Effector memory CD4-positive, alpha-beta T cell (primary cell): ENCODE measurements around the gene HSF2.

Source experiments
- DNase-seq, 3 donors: peaks; one replicate each; pipeline ENCODE4 v3.0.0-alpha.2; 2020
- H3K27ac ChIP-seq: 2 replicates; pipeline ENCODE4 v1.7.0; 2013; ENCODE audit warnings: mild to moderate bottlenecking, low read length, moderate library complexity; ENCODE audit not compliant: insufficient read depth, poor library complexity, severe bottlenecking
- H3K27me3 ChIP-seq: replicated peaks from 2 replicates; pipeline ENCODE4 v1.7.0; 2013; ENCODE audit warnings: mild to moderate bottlenecking, low read length; ENCODE audit not compliant: insufficient read depth, control insufficient read depth, poor library complexity, severe bottlenecking
- H3K36me3 ChIP-seq: 2 replicates; pipeline ENCODE4 v1.7.0; 2013; ENCODE audit warnings: mild to moderate bottlenecking, low read length, moderate library complexity; ENCODE audit not compliant: control insufficient read depth, insufficient read depth
- H3K4me1 ChIP-seq: 2 replicates; pipeline ENCODE4 v1.7.0; 2013; ENCODE audit warnings: low read length, mild to moderate bottlenecking; ENCODE audit not compliant: control insufficient read depth, insufficient read depth, poor library complexity, severe bottlenecking
- H3K4me3 ChIP-seq: 2 replicates; pipeline ENCODE4 v1.7.0; 2013; ENCODE audit warnings: low read length, low read depth, mild to moderate bottlenecking; ENCODE audit not compliant: insufficient read depth, poor library complexity, severe bottlenecking
- H3K9me3 ChIP-seq: 2 replicates; pipeline ENCODE4 v1.7.0; 2013; ENCODE audit warnings: mild to moderate bottlenecking, low read length, moderate library complexity; ENCODE audit not compliant: control insufficient read depth

Gene HSF2

GRCh38 chr6:122471107-122472021 is 71.9 kb downstream of the HSF2 start, which contains the start of gene SERINC1:
Gene SERINC1 (minus strand): TSS chr6:122471807. CDS start chr6:122471737, 70 bp downstream.
- Histone ChIP-seq H3K4me1 (peaks cover 12% of the 10 kb centered on the region), H3K27ac (peak within 1 kb of the TSS; percentile 100), H3K36me3 (peaks cover 5% of the 10 kb centered on the region), H3K27me3 (no peaks in the 10 kb centered on the region), H3K9me3 (no peaks in the 10 kb centered on the region), H3K4me3 (peak within 1 kb of the TSS; percentile 100)
- DNase-seq = peak; percentile 87 to 93 (median 89)

- no peak for DNase-seq
- Histone ChIP-seq H3K4me1 (peaks cover 10% of the 10 kb centered on the region), H3K36me3 (peaks cover 4% of the 10 kb centered on the region), H3K27me3 (no peaks in the 10 kb centered on the region), H3K27ac (peak overlapping the region; percentile 100), H3K4me3 (peak overlapping the region; percentile 100), H3K9me3 (no peaks in the 10 kb centered on the region)
These were observed 72.5 kb downstream of the HSF2 start for GRCh38 chr6:122472022-122472340.

GRCh38 chr6:122476131-122476530 is 76.7 kb downstream of the HSF2 start:
- no peak for DNase-seq
- no peaks in the 10 kb centered on the region for H3K4me1 ChIP-seq
- H3K27ac ChIP-seq = no peak overlapping the region
- H3K36me3 ChIP-seq = peaks cover 4% of the 10 kb centered on the region
- no peaks in the 10 kb centered on the region for H3K27me3 ChIP-seq
- no peaks in the 10 kb centered on the region for H3K9me3 ChIP-seq
- no peak overlapping the region for H3K4me3 ChIP-seq

- no peak overlapping the region for H3K4me3 ChIP-seq
- DNase-seq = no peak
- H3K27me3 ChIP-seq = no peaks in the 10 kb centered on the region
- no peaks in the 10 kb centered on the region for H3K9me3 ChIP-seq
- no peak overlapping the region for H3K27ac ChIP-seq
- no peaks in the 10 kb centered on the region for H3K36me3 ChIP-seq
- H3K4me1 ChIP-seq = no peaks in the 10 kb centered on the region
These were observed 83.3 kb downstream of the HSF2 start for GRCh38 chr6:122482750-122483080.
